HCT116 (cell line): ENCODE results near the gene SPTBN1. TPM values are rescaled to one million over a fixed set of nuclear protein-coding genes. Genes with fewer than 3 reads are reported as not detected.

Source experiments
- ATAC-seq: fragments of 200-7000 bp; cut with Tn5 transposase; 2 replicates; pipeline ENCODE4 v1.9.1; 2020; ENCODE audit warnings: mild to moderate bottlenecking, moderate library complexity
- BruUV-seq: library from RNA; stranded (reverse); fragments of 400-500 nt; replicated peaks from 2 replicates; lab custom pipeline; 2021; lab: Mats Ljungman, UMichigan
- CTCF ChIA-PET: fragments of 300-600 bp; sonication (Branson Sonifier 250); formaldehyde crosslinking; loops from one replicate; lab custom pipeline; 2021; ENCODE audit warnings: antibody characterized with exemption; lab: Charles Lee
- POLR2A ChIA-PET: fragments of 300-600, 350-600 bp; sonication (Branson Sonifier 250); formaldehyde crosslinking; loops from one replicate; lab custom pipeline; 2021; ENCODE audit warnings: antibody characterized with exemption; lab: Charles Lee
- RAD21 ChIA-PET, 2 experiments: fragments of 300-600 bp; sonication (Branson Sonifier 250); formaldehyde crosslinking; loops; one replicate each; lab custom pipeline; 2023; ENCODE audit warnings: low total read pairs in 2 of 2; ENCODE audit not compliant: uncharacterized antibody in 2 of 2, unreplicated experiment in 2 of 2, low non-redundant PET in 1 of 2; lab: Charles Lee
- DNase-seq: peaks from one replicate; pipeline ENCODE4 v3.0.0-alpha.2; 2010; ENCODE audit warnings: low read depth, low spot score
- H2AFZ ChIP-seq: fragments of 200-600 bp; shearing (Covaris generic), sonication (generic); 2 replicates; pipeline ENCODE4 v1.6.1; 2017; ENCODE audit warnings: low read depth, mixed run types, mixed read lengths, antibody characterized with exemption, low read length; ENCODE audit not compliant: poor library complexity, severe bottlenecking
- H3K27ac ChIP-seq: 2 replicates; pipeline ENCODE4 v1.5.1; 2012; ENCODE audit warnings: low read depth, low read length
- H3K27me3 ChIP-seq: fragments of 200-600 bp; sonication (generic); 2 replicates; pipeline ENCODE4 v1.6.1; 2016; ENCODE audit warnings: mixed run types, low read length, mixed read lengths; ENCODE audit not compliant: insufficient read depth
- H3K36me3 ChIP-seq, 2 experiments: fragments of 200-500 bp in 1 of 2; fragments of 200-600 bp in 1 of 2; sonication (Bioruptor generic) in 1 of 2; sonication (generic) in 1 of 2; 2 replicates each; pipeline versions ENCODE4 v1.5.1 to v1.6.1; 2014 to 2016; ENCODE audit warnings: low read length in 2 of 2, inconsistent platforms in 1 of 2, mixed read lengths in 1 of 2, mixed run types in 1 of 2; ENCODE audit not compliant: insufficient read depth in 2 of 2, control insufficient read depth in 1 of 2
- H3K4me1 ChIP-seq, 2 experiments: fragments of 200-600 bp in 1 of 2; sonication (generic) in 1 of 2; 2 replicates each; pipeline versions ENCODE4 v1.5.1 to v1.6.1; 2012 to 2017; ENCODE audit warnings: low read length in 2 of 2, inconsistent platforms in 1 of 2, mild to moderate bottlenecking in 1 of 2, mixed read lengths in 1 of 2, mixed run types in 1 of 2, moderate library complexity in 1 of 2; ENCODE audit not compliant: insufficient read depth in 2 of 2, control insufficient read depth in 1 of 2
- H3K4me2 ChIP-seq: fragments of 200-600 bp; sonication (generic); 2 replicates; pipeline ENCODE4 v1.6.1; 2017; ENCODE audit warnings: mixed run types, low read length, mixed read lengths
- H3K4me3 ChIP-seq, 2 experiments: fragments of 200-600 bp in 1 of 2; sonication (generic) in 1 of 2; replicated peaks in 1 of 2; 2 replicates each; pipeline ENCODE4 v1.5.1; 2011 to 2016; ENCODE audit warnings: low read length in 2 of 2, control low read depth in 1 of 2, low read depth in 1 of 2, mild to moderate bottlenecking in 1 of 2, mixed read lengths in 1 of 2, mixed run types in 1 of 2
- H3K79me2 ChIP-seq: fragments of 200-600 bp; sonication (generic); 2 replicates; pipeline ENCODE4 v1.6.1; 2017; ENCODE audit warnings: mild to moderate bottlenecking, mixed run types, low read length, moderate library complexity, mixed read lengths; ENCODE audit not compliant: insufficient read depth
- H3K9ac ChIP-seq: fragments of 200-600 bp; sonication (generic); 2 replicates; pipeline ENCODE4 v1.6.1; 2016; ENCODE audit warnings: low read length, mixed read lengths
- H3K9me2 ChIP-seq: fragments of 200-600 bp; sonication (generic), shearing (Covaris generic); 2 replicates; pipeline ENCODE4 v1.6.1; 2017; ENCODE audit warnings: mixed run types, mild to moderate bottlenecking, moderate library complexity; ENCODE audit not compliant: insufficient read depth
- H3K9me3 ChIP-seq, 2 experiments: fragments of 200-500 bp in 1 of 2; fragments of 200-600 bp in 1 of 2; sonication (Bioruptor generic) in 1 of 2; sonication (generic) in 1 of 2; 2 replicates each; pipeline ENCODE4 v1.6.1; 2014 to 2017; ENCODE audit warnings: low read length in 2 of 2, mixed read lengths in 2 of 2, inconsistent platforms in 1 of 2, low read depth in 1 of 2, mild to moderate bottlenecking in 1 of 2, mixed run types in 1 of 2, moderate library complexity in 1 of 2; ENCODE audit not compliant: control insufficient read depth in 1 of 2, insufficient read depth in 1 of 2
- H4K20me1 ChIP-seq: fragments of 200-600 bp; sonication (generic), shearing (Covaris generic); 2 replicates; pipeline ENCODE4 v1.6.1; 2017; ENCODE audit warnings: mixed run types, mild to moderate bottlenecking, moderate library complexity; ENCODE audit not compliant: insufficient read depth
- ATF3 ChIP-seq: IDR thresholded peaks from 2 replicates; pipeline ENCODE4 v1.6.1; 2012
- CTCF ChIP-seq, 3 experiments: fragments of 200-600 bp in 1 of 3; sonication (generic) in 1 of 3; IDR thresholded peaks in 2 of 3; conservative IDR thresholded peaks in 1 of 3; 2 replicates each; pipeline ENCODE4 v1.5.1; 2012 to 2017; ENCODE audit warnings: low read depth in 2 of 3, low read length in 2 of 3, antibody characterized with exemption in 1 of 3, borderline replicate concordance in 1 of 3, control low read depth in 1 of 3, mild to moderate bottlenecking in 1 of 3, mixed read lengths in 1 of 3, mixed run types in 1 of 3, moderate library complexity in 1 of 3; ENCODE audit not compliant: insufficient read depth in 1 of 3
- EGR1 ChIP-seq: IDR thresholded peaks from 2 replicates; pipeline ENCODE4 v1.6.1; 2012; ENCODE audit warnings: low read depth
- ELF1 ChIP-seq: IDR thresholded peaks from 2 replicates; pipeline ENCODE4 v1.6.1; 2012; ENCODE audit warnings: low read depth, borderline replicate concordance
- EZH2 ChIP-seq: fragments of 200-600 bp; sonication (generic); IDR thresholded peaks from 2 replicates; pipeline ENCODE4 v1.6.1; 2017; ENCODE audit warnings: antibody characterized with exemption, mixed run types
- FOSL1 ChIP-seq: IDR thresholded peaks from 2 replicates; pipeline ENCODE4 v1.6.1; 2012; ENCODE audit warnings: low read depth
- MAX ChIP-seq: IDR thresholded peaks from 2 replicates; pipeline ENCODE4 v1.6.1; 2012
- POLR2A ChIP-seq: IDR thresholded peaks from 2 replicates; pipeline ENCODE4 v1.7.0; 2011; ENCODE audit warnings: borderline replicate concordance; ENCODE audit not compliant: insufficient read depth, insufficient read length; ENCODE audit errors: extremely low read depth
- POLR2AphosphoS5 ChIP-seq: IDR thresholded peaks from 2 replicates; pipeline ENCODE4 v1.6.1; 2011; ENCODE audit warnings: mild to moderate bottlenecking, low read depth, low read length, moderate library complexity
- REST ChIP-seq: IDR thresholded peaks from 2 replicates; pipeline ENCODE4 v1.6.1; 2012; ENCODE audit warnings: low read depth
- SP1 ChIP-seq: IDR thresholded peaks from 2 replicates; pipeline ENCODE4 v1.6.1; 2012; ENCODE audit warnings: low read depth
- TCF7L2 ChIP-seq: IDR thresholded peaks from 2 replicates; pipeline ENCODE4 v1.7.0; 2011; ENCODE audit warnings: borderline replicate concordance, inconsistent platforms; ENCODE audit not compliant: insufficient read depth, insufficient read length; ENCODE audit errors: extremely low read depth
- ZFX ChIP-seq: fragments of 450-650 bp; IDR thresholded peaks from 2 replicates; pipeline ENCODE4 v1.6.1; 2017
- intact Hi-C: fragments of 100-400 bp; cut with micrococcal nuclease; formaldehyde crosslinking; loops from 2 replicates; pipeline ENCODE4 v1.10.0; 2022
- total RNA-seq: library from RNA; stranded (reverse); gene quantifications from one replicate; pipeline ENCODE4 v1.2.1, GENCODE V29; 2021; ENCODE audit not compliant: unreplicated experiment

SPTBN1 gene
- total RNA-seq, 1 experiment from 2014 or later = 84.4 TPM

GRCh38 chr2:54624591-54625071 lies 168.5 kb downstream of the SPTBN1 start:
- ChIA-PET RAD21 (no interaction called here), POLR2A (no interaction called here), CTCF (interaction anchor here (1.1 kb wide), 1 partner anchor 518 kb away, joined by 3 read pairs; no protein-coding TSS in a partner anchor)
- no peaks in the 10 kb centered on the region for H3K79me2 ChIP-seq
- no peak overlapping the region for H3K4me3 ChIP-seq
- peaks cover 37 to 40% of the 10 kb centered on the region in 2 experiments for H3K36me3 ChIP-seq
- H3K4me1 ChIP-seq = no peaks in the 10 kb centered on the region
- peaks cover 7% of the 10 kb centered on the region; the same call in 1 of the 2 replicates for H4K20me1 ChIP-seq
- no peak overlapping the region for H2AFZ ChIP-seq
- BruUV-seq = no TSS peak
- no peak for TF ChIP-seq FOSL1
- TF ChIP-seq REST = no peak
- TF ChIP-seq POLR2A = no peak
- TF ChIP-seq EZH2 = no peak
- no peak for TF ChIP-seq POLR2AphosphoS5
- no peak for TF ChIP-seq TCF7L2
- no peak for TF ChIP-seq MAX
- TF ChIP-seq CTCF (IDR thresholded peaks at IDR 0.05 in 2 of 3, conservative IDR thresholded peaks at IDR 0.05 in 1 of 3; ENCODE audit: borderline replicate concordance in 1 of 3, insufficient read depth in 1 of 3, low read depth in 2 of 3, low read length in 2 of 3) = no peak
- TF ChIP-seq EGR1 = no peak
- no peak for TF ChIP-seq SP1
- no peak for TF ChIP-seq ELF1
- TF ChIP-seq ZFX = no peak
- TF ChIP-seq ATF3 = no peak
- H3K27me3 ChIP-seq = no peaks in the 10 kb centered on the region
- no peak overlapping the region for H3K9ac ChIP-seq
- ATAC-seq = no peak
- no peaks in the 10 kb centered on the region for H3K9me3 ChIP-seq
- H3K4me2 ChIP-seq = no peak overlapping the region
- no peak for DNase-seq
- intact Hi-C loops = loop anchor here (5.0 kb wide), 1 partner anchor 517 kb away; no protein-coding TSS in a partner anchor
- H3K27ac ChIP-seq = no peak overlapping the region
- no peaks in the 10 kb centered on the region for H3K9me2 ChIP-seq
